Calu3 (cell line): ENCODE measurements around the gene DLX5. TPM values are rescaled to one million over a fixed set of nuclear protein-coding genes. Genes with fewer than 3 reads are reported as not detected.
"Not testable (repeated sequence)": the region's sequence is repeated elsewhere in the genome, so short reads cannot be mapped to it uniquely, and the experiment has no call there.

ENCODE experiments used
- BruUV-seq: library from RNA; stranded (reverse); fragments of 400-500 nt; replicated peaks from 2 replicates; lab custom pipeline; 2021; lab: Mats Ljungman, UMichigan
- CTCF ChIA-PET: fragments of 300-600 bp; sonication (Branson Sonifier 250); formaldehyde crosslinking; loops from one replicate; lab custom pipeline; 2022; ENCODE audit warnings: antibody characterized with exemption; lab: Charles Lee
- DNase-seq: peaks from one replicate; pipeline ENCODE4 v3.0.0; 2022
- H3K27ac Mint-ChIP-seq: one replicate; pipeline ENCODE4 v1.8.0; 2022; ENCODE audit warnings: mixed read lengths; ENCODE audit not compliant: unreplicated experiment
- H3K27me3 Mint-ChIP-seq: one replicate; pipeline ENCODE4 v1.8.0; 2022; ENCODE audit warnings: mixed read lengths; ENCODE audit not compliant: unreplicated experiment
- H3K36me3 Mint-ChIP-seq: one replicate; pipeline ENCODE4 v1.8.0; 2022; ENCODE audit warnings: mild to moderate bottlenecking, moderate library complexity, mixed read lengths; ENCODE audit not compliant: insufficient read depth, unreplicated experiment
- H3K4me1 Mint-ChIP-seq: one replicate; pipeline ENCODE4 v1.8.0; 2022; ENCODE audit warnings: mild to moderate bottlenecking, low read depth, mixed read lengths; ENCODE audit not compliant: unreplicated experiment
- H3K4me3 Mint-ChIP-seq: one replicate; pipeline ENCODE4 v1.8.0; 2022; ENCODE audit warnings: mild to moderate bottlenecking, low read depth, moderate library complexity, mixed read lengths; ENCODE audit not compliant: unreplicated experiment
- H3K9me3 Mint-ChIP-seq: one replicate; pipeline ENCODE4 v1.8.0; 2022; ENCODE audit warnings: low read depth, mixed read lengths; ENCODE audit not compliant: unreplicated experiment
- intact Hi-C: fragments of 100-400 bp; cut with micrococcal nuclease; formaldehyde crosslinking; loops from one replicate; pipeline ENCODE4 v1.10.0; 2022; ENCODE audit not compliant: unreplicated experiment
- total RNA-seq: library from RNA; stranded (reverse); gene quantifications from 2 replicates; pipeline ENCODE4 v1.2.3, GENCODE V29; 2022
- TF ChIP-seq, protein P1 (sequence below): fragments of 200-600 bp; IDR thresholded peaks from one replicate; pipeline ENCODE4 v1.8.0; 2022; ENCODE audit warnings: antibody characterized with exemption; ENCODE audit not compliant: unreplicated experiment

The DLX5 gene
- total RNA-seq, 1 experiment from 2014 or later, result not detected

DNA sequence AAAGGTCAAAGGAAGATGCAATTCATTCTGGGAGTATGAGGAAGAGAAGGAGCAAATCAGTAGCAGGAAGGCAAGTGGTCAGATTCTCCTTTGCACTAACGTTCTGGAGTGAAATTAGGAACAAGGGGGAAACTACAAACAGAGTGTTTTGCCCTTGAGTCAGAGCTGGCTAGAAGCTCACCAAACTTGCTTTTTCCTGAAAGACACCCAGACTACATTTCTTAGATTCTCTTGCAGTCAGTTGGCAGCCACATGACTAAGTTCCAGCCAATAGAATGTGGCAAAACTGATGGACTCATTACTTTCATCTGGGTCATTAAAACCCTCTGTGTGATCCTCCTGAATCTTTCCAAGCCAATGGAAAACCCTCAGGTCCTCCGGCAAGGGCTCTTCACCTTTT, 18.6 kb upstream of the DLX5 start:
- intact Hi-C loops, result no loop called here
- no peaks in the 10 kb centered on the region for H3K36me3 Mint-ChIP-seq
- peaks cover 49% of the 10 kb centered on the region for H3K27me3 Mint-ChIP-seq
- CTCF ChIA-PET, result no interaction called here
- no peaks in the 10 kb centered on the region for H3K9me3 Mint-ChIP-seq
- H3K4me1 Mint-ChIP-seq, result no peaks in the 10 kb centered on the region
- H3K27ac Mint-ChIP-seq, result no peak overlapping the region
- TF ChIP-seq, protein P1, sequence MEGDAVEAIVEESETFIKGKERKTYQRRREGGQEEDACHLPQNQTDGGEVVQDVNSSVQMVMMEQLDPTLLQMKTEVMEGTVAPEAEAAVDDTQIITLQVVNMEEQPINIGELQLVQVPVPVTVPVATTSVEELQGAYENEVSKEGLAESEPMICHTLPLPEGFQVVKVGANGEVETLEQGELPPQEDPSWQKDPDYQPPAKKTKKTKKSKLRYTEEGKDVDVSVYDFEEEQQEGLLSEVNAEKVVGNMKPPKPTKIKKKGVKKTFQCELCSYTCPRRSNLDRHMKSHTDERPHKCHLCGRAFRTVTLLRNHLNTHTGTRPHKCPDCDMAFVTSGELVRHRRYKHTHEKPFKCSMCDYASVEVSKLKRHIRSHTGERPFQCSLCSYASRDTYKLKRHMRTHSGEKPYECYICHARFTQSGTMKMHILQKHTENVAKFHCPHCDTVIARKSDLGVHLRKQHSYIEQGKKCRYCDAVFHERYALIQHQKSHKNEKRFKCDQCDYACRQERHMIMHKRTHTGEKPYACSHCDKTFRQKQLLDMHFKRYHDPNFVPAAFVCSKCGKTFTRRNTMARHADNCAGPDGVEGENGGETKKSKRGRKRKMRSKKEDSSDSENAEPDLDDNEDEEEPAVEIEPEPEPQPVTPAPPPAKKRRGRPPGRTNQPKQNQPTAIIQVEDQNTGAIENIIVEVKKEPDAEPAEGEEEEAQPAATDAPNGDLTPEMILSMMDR, result no peak
- DNase-seq, result no peak
- no peak overlapping the region for H3K4me3 Mint-ChIP-seq
- no TSS peak for BruUV-seq

DNA sequence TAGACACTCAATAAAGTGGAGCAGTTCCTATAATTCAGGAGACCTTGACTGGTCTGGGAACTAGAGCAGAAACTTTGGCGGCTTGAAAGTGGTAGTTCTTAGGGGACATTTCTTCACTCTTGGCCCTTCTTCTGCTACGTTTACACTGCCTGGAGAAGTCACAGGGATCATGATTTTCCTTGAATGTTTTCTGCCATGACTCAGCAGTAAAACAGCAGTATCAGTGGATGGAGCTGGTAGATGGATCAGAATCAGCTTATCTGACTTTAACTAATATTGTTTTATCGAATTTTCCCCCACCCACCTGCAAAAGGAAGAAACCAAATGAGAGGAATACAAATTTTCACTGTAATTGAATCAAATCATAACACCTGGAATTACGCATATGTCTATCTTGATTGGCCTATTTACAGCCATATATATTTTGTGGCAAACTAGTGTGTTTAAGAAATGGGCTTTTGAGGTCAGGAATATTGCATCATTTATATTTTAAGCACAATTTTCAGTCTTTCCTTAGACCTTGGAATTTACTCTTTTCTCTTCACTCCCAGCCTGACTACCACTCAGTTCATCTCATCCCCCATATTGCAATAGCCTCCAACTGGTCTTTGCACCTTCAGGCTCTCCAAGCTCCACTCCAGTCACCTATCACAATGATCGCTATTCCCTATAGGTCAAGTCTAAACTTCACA, 14.9 kb upstream of the DLX5 start:
- CTCF ChIA-PET, result no interaction called here
- Mint-ChIP-seq H3K27me3 (peaks cover 28% of the 10 kb centered on the region), H3K9me3 (no peaks in the 10 kb centered on the region)

DNA sequence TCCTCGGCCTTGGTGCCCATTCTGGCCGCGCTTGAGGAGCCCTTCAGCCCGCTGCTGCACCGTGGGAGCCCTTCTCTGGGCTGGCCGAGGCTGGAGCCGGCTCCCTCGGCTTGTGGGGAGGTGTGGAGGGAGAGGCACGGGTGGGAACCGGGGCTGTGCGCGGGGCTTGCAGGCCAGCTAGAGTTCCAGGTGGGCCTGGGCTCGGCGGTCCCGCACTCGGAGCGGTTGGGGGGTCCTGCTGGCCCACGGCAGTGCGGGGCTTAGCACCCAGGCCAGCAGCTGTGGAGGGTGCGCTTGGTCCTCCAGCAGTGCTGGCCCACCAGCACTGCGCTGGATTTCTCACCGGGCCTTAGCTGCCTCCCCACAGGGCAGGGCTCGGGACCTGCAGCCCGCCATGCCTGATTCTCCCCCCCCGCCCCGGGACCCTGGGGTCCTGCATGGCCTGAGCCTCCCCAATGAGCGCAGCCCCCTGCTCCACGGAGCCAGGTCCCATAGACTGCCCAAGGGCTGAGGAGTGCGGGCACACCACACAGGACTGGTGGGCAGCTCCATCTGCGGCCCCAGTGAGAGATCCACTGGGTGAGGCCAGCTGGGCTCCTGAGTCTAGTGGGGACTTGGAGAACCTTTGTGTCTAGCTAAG, 9.7 kb upstream of the DLX5 start:
- DNase-seq, H3K9me3 Mint-ChIP-seq, BruUV-seq, H3K4me3 Mint-ChIP-seq, H3K36me3 Mint-ChIP-seq, H3K27me3 Mint-ChIP-seq, intact Hi-C loops, H3K27ac Mint-ChIP-seq, H3K4me1 Mint-ChIP-seq: not testable (repeated sequence)
- CTCF ChIA-PET, result interaction anchor here (0.7 kb wide), 1 partner anchor 522 kb away, joined by 3 read pairs; no protein-coding TSS in a partner anchor

More for the DNA sequence above, 14.9 kb upstream of the DLX5 start:
- intact Hi-C loops, result no loop called here
- no TSS peak for BruUV-seq
- H3K4me3 Mint-ChIP-seq, result no peak overlapping the region
- H3K27ac Mint-ChIP-seq, result no peak overlapping the region
- no peaks in the 10 kb centered on the region for H3K36me3 Mint-ChIP-seq
- TF ChIP-seq, protein P1, result no peak
- DNase-seq, result no peak
- no peaks in the 10 kb centered on the region for H3K4me1 Mint-ChIP-seq

DNA sequence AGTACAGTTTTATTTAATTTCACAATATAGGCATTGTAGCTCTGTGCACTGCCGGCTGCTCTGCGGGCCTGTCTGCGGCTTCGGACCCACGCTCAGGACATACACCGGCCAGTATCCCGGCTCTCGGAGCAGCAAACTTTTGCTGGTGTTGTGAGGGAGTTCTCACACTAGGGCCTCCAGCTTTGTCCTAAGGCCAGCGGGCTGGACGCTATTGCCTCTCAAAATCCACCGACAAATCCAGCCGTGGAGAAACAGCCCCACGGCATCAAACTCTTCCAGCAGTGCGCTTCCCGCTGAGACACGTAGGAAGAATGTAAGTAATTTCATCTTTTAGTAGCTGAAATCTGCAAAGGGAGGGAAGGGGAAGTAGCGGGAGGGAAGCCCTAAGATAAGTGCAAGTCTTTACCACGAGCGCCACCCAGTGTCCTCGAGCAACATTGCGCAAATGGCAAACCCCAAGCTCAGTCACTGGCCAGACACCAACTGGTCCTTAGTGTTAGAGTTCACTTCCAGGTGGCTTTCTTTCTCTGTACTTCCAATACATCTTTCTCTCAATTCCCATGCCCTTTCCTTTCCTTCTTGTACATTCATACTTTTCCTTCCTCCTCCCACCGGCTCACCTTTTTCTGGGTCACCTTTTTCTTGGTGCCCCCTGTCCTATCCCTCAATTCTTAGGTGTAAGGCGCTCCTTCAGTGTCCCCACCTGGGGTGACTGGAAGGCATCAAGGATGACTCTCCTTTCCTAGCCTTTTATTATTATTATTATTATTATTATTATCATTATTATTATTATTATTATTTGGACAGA, 3.0 kb upstream of the DLX5 start:
- BruUV-seq, result no TSS peak
- no peak overlapping the region for H3K27ac Mint-ChIP-seq
- CTCF ChIA-PET, result interaction anchor here (0.8 to 1.1 kb wide), 4 partner anchors 431 to 1111 kb away, joined by 3 to 4 read pairs (median 4); no protein-coding TSS in a partner anchor

More for the DNA sequence above, 3.0 kb upstream of the DLX5 start:
- peak; percentile 69 for DNase-seq
- H3K4me1 Mint-ChIP-seq, result peaks cover 12% of the 10 kb centered on the region
- H3K36me3 Mint-ChIP-seq, result no peaks in the 10 kb centered on the region
- H3K9me3 Mint-ChIP-seq, result no peaks in the 10 kb centered on the region
- TF ChIP-seq, protein P1, result peak; percentile 76
- peaks cover 41% of the 10 kb centered on the region for H3K27me3 Mint-ChIP-seq
- intact Hi-C loops, result loop anchor here (1.0 to 2.0 kb wide), 5 partner anchors 431 to 1111 kb away; no protein-coding TSS in a partner anchor
- H3K4me3 Mint-ChIP-seq, result peak overlapping the region; percentile 66
